Renal cortex interstitium (tissue), 15 donors: Measurements from ENCODE around the gene CBLC. TPM values are rescaled to one million over a fixed set of nuclear protein-coding genes. Genes with fewer than 3 reads are reported as not detected.

Experiments used
- DNase-seq, 11 donors: peaks; one replicate each; pipeline ENCODE4 v3.0.0-alpha.2; 2013; ENCODE audit warnings: low read depth in 9 of 11, low spot score in 4 of 11; ENCODE audit errors: extremely low read depth in 1 of 11
- long read RNA-seq, 16 experiments: transcript quantifications; one replicate each; lab custom pipeline, GENCODE V29; 2026
- polyA plus RNA-seq, 3 donors: library from polyadenylated mRNA; unstranded; fragments of 120-200 nt; gene quantifications; one replicate each; pipeline ENCODE4 v1.2.1, GENCODE V29; 2013; ENCODE audit not compliant: insufficient read length in 3 of 3

CBLC gene, protein sequence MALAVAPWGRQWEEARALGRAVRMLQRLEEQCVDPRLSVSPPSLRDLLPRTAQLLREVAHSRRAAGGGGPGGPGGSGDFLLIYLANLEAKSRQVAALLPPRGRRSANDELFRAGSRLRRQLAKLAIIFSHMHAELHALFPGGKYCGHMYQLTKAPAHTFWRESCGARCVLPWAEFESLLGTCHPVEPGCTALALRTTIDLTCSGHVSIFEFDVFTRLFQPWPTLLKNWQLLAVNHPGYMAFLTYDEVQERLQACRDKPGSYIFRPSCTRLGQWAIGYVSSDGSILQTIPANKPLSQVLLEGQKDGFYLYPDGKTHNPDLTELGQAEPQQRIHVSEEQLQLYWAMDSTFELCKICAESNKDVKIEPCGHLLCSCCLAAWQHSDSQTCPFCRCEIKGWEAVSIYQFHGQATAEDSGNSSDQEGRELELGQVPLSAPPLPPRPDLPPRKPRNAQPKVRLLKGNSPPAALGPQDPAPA
- polyA plus RNA-seq = 10 to 100 TPM in 1 of 3 donors, 1 to 10 TPM in 2; 5.4 to 10.1 (median 5.6) TPM
- long read RNA-seq, donor 1, partial matches to known transcripts = 0 of 2 reads
- long read RNA-seq, donor 1, other reads (novel, unspliced or antisense) = 0 of 2 reads
- long read RNA-seq, donor 2 = 0 reads
- long read RNA-seq, donor 3, partial matches to known transcripts = 5 of 8 reads
- long read RNA-seq, donor 3, other reads (novel, unspliced or antisense) = 0 of 8 reads
- long read RNA-seq, donor 4 = 0 reads
- long read RNA-seq, donor 5, transcript CBLC-201 (11 exons, 1,579 nt) = major isoform, 5 of 5 reads
- long read RNA-seq, donor 5, partial matches to known transcripts = 0 of 5 reads
- long read RNA-seq, donor 5, other reads (novel, unspliced or antisense) = 0 of 5 reads
- long read RNA-seq, donor 6, partial matches to known transcripts = 0 of 1 reads
- long read RNA-seq, donor 6, other reads (novel, unspliced or antisense) = 0 of 1 reads
- long read RNA-seq, donor 7, partial matches to known transcripts = 0 of 1 reads
- long read RNA-seq, donor 7, other reads (novel, unspliced or antisense) = 0 of 1 reads
- long read RNA-seq, donor 8, partial matches to known transcripts = 0 of 2 reads
- long read RNA-seq, donor 8, other reads (novel, unspliced or antisense) = 0 of 2 reads
- long read RNA-seq, donor 9 = 0 reads
- long read RNA-seq, donor 10, partial matches to known transcripts = 0 of 1 reads
- long read RNA-seq, donor 10, other reads (novel, unspliced or antisense) = 0 of 1 reads
- long read RNA-seq, donor 11, partial matches to known transcripts = 0 of 2 reads
- long read RNA-seq, donor 11, other reads (novel, unspliced or antisense) = 0 of 2 reads
- long read RNA-seq, donor 12 = 0 reads
- long read RNA-seq, donor 13, partial matches to known transcripts = 0 of 4 reads
- long read RNA-seq, donor 13, other reads (novel, unspliced or antisense) = 0 of 4 reads
- long read RNA-seq, donor 14, partial matches to known transcripts = 0 of 1 reads
- long read RNA-seq, donor 14, other reads (novel, unspliced or antisense) = 0 of 1 reads
- long read RNA-seq, donor 15 = 0 reads
- long read RNA-seq, donor 16, partial matches to known transcripts = 0 of 4 reads
- long read RNA-seq, donor 16, other reads (novel, unspliced or antisense) = 0 of 4 reads

- peak in 1 of 11 donors; percentile 38 for DNase-seq
Observed at GRCh38 chr19:44777715-44778347, at the start of gene CBLC. Gene CBLC, plus strand, starts transcription at chr19:44777890. Its CDS starts 42 bp downstream, at chr19:44777932.

- no peak for DNase-seq
Observed at GRCh38 chr19:44728178-44728577, 49.5 kb upstream of the CBLC start.

- DNase-seq = no peak
Observed at GRCh38 chr19:44729516-44730033, 48.1 kb upstream of the CBLC start.

- no peak for DNase-seq
Observed at GRCh38 chr19:44731081-44731480, 46.6 kb upstream of the CBLC start.

GRCh38 chr19:44731622-44732021 is 46.1 kb upstream of the CBLC start:
- no peak for DNase-seq

- no peak for DNase-seq
Observed at GRCh38 chr19:44732235-44733014, 45.3 kb upstream of the CBLC start.

DNA sequence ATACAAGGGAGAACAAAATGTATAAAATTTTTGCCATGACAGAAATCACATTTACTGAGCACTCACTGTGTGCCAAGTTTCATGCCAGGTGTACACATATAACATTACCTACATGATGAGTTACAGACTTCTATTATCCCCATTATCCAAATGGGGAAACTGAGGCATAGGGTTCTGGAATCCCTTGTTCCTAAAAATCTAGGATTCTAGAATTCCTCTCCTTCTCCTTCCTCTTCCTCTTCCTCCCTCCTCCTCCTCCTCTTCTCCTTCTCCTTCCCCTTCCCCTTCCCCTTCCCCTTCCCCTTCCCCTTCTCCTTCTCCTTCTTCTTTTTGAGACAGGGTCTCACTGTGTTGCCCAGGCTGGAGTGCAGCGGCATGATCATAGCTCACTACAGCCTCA is 43.3 kb upstream of the CBLC start:
- no peak for DNase-seq

GRCh38 chr19:44735011-44735410 is 42.7 kb upstream of the CBLC start:
- DNase-seq = no peak

- no peak for DNase-seq
Observed at GRCh38 chr19:44737238-44738071, 40.2 kb upstream of the CBLC start.

DNA sequence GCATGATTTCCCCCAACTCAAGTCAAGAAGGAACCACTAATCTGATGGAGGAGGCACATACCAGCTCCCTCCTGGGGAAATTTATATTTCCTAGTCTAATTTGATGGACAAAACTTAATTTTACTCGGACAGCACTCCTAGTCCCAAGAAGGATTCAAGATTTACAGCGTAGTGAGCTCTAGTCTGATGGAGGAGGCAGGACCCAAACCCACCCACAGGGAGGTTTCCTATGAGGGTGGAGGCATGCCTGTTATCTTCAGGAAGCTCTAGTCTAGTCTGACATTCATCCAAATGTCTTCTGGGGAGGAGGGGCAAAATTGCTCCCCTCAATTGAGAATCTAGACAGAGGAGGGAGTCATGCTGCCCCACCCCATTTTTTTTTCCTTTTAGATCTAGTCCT is 39.6 kb upstream of the CBLC start:
- DNase-seq = no peak

- no peak for DNase-seq
Observed at GRCh38 chr19:44738603-44739558, 38.8 kb upstream of the CBLC start.

DNA sequence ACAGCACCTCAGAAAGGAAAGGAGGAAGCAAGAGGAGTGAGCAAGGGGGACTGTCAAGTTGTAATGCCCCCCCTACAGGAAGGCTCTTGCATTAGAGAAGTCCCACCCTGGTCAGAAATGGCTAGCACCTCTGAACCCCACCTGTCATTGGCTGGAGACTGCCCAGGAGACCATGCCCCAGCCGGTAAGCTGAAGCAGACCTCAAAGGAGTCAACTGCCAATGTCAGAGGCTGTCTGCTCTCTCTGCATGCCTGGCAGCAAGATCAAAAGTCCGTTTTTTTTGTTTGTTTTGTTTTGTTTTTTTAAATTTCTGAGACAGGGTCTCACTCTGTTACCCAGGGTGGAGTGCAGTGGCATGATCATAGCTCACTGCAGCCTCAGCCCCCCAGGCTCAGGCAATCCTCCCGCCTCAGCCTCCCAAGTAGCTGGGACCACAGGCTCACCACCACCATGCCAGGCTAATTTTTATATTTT is 37.3 kb upstream of the CBLC start:
- no peak for DNase-seq

- no peak for DNase-seq
Observed at GRCh38 chr19:44741258-44741731, 36.4 kb upstream of the CBLC start.

DNA sequence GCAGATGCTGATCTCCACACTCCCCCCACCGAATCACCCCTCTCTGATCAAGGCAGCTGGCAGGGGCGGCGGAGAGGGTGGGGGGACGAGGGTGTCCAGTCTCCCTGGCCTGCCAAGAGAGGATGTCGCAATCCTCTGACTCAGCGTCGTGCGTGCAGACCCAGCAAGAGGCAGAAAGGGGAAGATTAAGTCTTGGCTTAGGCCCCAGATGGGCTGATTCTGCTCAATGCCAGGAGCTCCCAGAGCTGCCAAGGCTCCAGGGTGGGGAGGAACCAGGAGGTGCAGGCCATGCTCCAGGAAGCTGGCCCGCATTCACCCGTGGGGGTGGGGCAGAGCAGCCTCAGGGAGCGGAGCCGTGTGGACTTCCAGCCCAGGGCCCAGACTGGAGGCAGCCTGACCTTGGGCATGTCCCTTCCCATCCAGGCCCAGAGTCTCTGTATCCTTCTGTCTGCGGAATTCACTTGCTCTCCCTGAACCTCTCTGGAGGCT is 35.8 kb upstream of the CBLC start:
- DNase-seq = peak in 2 of 11 donors; percentile 63 to 78
